ENCODE measurements around the gene ZNF776.
"Not testable (repeated sequence)": the region's sequence is repeated elsewhere in the genome, so short reads cannot be mapped to it uniquely, and the experiment has no call there.

Gene ZNF776

GRCh38 chr19:57778336-57778735, 31.7 kb downstream of the ZNF776 start:
- no peak for DNase-seq (ENCODE audit: low read depth)

GRCh38 chr19:57779220-57779845, 32.7 kb downstream of the ZNF776 start:
- DNase-seq (ENCODE audit: low read depth), result no peak

- DNase-seq (ENCODE audit: low read depth), result no peak
These were observed 39.7 kb downstream of the ZNF776 start for GRCh38 chr19:57786286-57786685.

- no peak for DNase-seq (ENCODE audit: low read depth)
These were observed 40.3 kb downstream of the ZNF776 start for GRCh38 chr19:57786906-57787305.

- no peak for DNase-seq (ENCODE audit: low read depth)
These were observed 41.6 kb downstream of the ZNF776 start for GRCh38 chr19:57788114-57788692.

DNA sequence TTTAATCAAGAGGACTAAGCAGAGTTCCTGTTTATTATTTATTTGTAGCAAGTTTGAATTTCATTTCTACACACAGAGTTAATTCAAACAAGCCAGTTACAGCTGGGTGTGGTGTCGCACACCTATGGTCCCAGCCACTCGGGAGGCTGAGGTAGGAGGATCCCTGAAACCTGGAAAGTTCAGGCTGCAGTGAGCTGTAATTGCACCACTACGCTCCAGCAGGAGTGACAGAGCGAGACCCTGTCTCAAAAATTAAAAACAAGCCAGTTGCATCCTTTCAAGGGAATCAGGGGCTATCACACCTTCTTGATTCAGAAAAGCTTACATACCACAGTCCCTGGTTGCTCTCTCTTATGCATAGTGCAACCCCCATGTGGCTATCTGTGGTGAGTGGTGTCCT, 42.7 kb downstream of the ZNF776 start:
- DNase-seq (ENCODE audit: low read depth), result no peak

DNA sequence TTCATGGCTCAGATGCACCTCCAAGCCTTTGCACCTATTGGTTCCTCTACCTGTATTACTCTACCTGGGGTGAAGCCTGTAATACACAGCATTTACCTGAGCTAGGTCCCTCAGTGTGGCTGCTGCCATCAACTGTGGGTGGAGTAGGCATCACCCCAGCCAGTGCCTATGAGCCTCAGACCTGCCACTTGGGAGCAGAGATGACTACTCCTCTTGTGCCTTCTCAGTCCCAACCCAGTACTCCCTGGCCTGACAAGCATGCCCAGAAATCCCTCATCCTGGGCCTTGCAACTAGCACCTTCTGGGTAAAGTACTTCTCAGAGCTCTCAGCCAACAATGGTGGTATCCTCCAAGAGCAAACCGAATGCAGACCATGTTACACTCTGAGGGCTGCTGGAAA, 50.0 kb downstream of the ZNF776 start:
- not testable (repeated sequence) for DNase-seq (ENCODE audit: low read depth)

DNA sequence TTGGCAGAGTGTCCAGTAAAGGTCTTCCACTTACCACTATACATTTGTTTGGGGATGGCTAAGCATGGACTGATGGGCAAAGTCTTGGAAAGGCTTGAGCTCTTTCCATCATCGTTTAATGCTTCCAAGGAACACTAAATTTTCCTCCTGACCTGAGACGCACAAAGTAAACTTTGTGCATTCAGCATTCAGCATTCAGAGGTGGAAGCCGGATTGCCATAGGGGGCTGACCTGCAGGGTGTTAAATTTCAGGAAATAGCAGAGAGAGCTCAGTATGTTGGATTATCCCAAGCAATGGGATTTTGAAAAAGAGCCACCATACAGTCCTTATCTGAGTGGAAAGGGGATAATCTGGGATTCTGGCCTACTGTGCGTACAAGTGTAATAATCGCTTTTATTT, 54.1 kb downstream of the ZNF776 start:
- no peak for DNase-seq (ENCODE audit: low read depth)

- DNase-seq (ENCODE audit: low read depth), result no peak
These were observed 55.7 kb downstream of the ZNF776 start for GRCh38 chr19:57802269-57802668.

- DNase-seq (ENCODE audit: low read depth), result no peak
These were observed 56.6 kb downstream of the ZNF776 start for GRCh38 chr19:57803265-57803593.

DNA sequence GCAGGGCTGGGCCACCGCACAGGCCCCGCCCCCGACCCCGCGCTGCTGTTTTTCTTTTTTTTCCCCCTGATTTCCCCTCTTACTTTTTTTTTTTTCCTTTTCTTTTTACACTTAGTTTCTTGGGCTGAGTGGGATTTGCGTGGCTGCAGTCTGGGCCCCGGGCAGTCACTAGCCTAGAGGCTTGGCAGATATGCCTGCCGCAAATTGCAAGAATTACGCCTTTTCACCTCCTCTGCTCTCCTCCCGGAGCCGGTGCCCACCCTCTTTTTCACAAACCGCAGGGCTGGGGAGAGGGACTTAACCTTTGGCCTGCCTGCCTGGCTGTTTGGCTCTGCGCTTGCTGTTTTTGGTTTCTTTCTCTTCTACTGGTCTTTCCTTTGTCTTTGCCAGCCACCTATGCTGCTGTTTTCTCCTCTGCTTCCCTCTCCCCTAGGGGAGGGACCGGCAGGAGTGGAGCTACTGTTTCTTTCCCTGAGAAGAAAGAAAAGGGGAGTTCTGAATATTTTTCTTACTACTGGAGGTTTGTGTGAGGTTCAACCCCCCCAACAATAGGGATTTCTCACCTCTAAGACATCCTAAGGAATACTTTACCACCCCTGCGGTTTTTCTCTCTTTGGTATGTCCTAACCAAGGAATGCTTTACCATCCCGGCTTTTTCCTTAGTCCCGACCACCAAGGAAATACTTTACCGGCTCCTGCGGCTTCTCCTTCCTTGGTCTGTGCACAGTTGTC, 57.1 kb downstream of the ZNF776 start:
- DNase-seq (ENCODE audit: low read depth), result no peak

DNA sequence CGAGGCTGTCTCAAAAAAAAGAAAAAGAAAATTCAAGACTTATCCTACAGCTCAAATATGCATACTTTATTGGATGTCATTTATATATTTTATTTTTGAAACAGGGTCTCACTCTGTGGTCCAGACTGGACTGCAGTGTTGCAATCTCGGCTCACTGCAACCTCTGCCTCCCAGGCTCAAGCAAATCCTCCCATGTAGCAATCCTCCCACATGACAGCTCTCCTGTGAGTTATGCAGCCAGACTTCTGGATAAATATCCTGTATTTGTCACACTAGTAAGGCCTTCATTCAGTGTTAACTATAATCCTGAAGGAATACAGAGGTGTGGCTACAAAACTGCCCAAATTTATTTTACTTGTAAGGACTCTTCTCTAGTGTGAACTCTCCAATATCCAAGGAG, 60.9 kb downstream of the ZNF776 start:
- no peak for DNase-seq (ENCODE audit: low read depth)

All from stimulated activated CD8-positive, alpha-beta memory T cell treated with anti-CD3 and anti-CD28 coated beads, Interleukin-15, amount 100 ng/mL, for 1 hour (primary cell).